Fibroblast of skin of back (primary cell): ENCODE results near the gene LALBA. TPM values are rescaled to one million over a fixed set of nuclear protein-coding genes. Genes with fewer than 3 reads are reported as not detected.
A peak's percentile ranks its signal among the peaks of the same experiment; 100 is the strongest.
"Not testable (repeated sequence)": the region's sequence is repeated elsewhere in the genome, so short reads cannot be mapped to it uniquely, and the experiment has no call there.

Source experiments
- DNase-seq: peaks from one replicate; pipeline ENCODE4 v3.0.0-alpha.2; 2013
- polyA plus RNA-seq, 2 experiments: library from polyadenylated mRNA; unstranded; fragments of 120-200 nt; gene quantifications; one replicate each; pipeline ENCODE4 v1.2.1, GENCODE V29; 2013; ENCODE audit not compliant: insufficient read length in 2 of 2

The LALBA gene
- polyA plus RNA-seq (2013, experiment 1 of 2; ENCODE audit: insufficient read length): not detected
- polyA plus RNA-seq (2013, experiment 2 of 2; ENCODE audit: insufficient read length): not detected

- DNase-seq: no peak
Measured at GRCh38 chr12:48569946-48570345, at the start of gene LALBA. LALBA (minus strand) TSS chr12:48570046; CDS start chr12:48570020, 26 bp downstream.

DNA sequence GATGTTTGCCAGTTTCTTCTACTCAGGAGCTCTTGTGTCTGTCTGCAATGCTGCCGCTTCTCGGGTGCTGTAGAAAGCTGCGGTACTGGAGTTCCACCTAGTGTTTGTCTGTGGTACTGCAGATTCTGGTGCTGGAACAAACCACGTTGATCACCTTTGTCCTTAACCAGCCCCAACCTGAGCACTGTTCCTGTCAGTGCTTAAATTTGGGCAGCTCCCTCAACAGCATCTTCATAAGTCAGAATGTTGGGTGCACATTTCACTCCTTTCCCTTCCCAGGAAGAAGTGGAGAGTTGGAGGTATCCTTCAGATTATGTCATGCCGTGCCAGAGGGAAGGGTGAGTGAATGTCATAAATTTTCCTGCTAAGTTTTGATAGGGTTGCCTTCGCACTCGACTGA lies 48.7 kb upstream of the LALBA start:
- peak; percentile 66 for DNase-seq

DNA sequence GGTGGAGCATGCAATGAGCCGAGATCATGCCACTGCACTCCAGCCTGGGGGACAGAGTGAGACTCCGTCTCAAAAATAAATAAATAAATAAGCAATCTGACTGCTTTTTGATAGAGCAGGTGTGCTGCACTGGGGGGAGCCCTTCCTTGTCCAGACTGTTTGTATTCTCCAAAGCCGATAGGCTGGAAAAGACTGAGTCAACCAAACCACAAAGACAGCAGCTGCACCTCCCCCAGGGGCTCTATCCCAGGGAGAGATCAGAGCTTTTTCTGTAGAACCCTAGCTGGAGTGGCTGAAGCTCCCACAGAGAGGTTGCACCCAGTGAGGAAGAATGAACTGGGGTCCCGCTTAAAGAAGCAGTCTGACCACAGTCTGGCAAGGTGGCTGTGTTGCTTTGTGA lies 45.8 kb upstream of the LALBA start:
- peak; percentile 5 for DNase-seq

- DNase-seq: no peak
Measured at GRCh38 chr12:48613321-48613720, 43.5 kb upstream of the LALBA start.

GRCh38 chr12:48602192-48602989 lies 32.5 kb upstream of the LALBA start:
- no peak for DNase-seq

DNA sequence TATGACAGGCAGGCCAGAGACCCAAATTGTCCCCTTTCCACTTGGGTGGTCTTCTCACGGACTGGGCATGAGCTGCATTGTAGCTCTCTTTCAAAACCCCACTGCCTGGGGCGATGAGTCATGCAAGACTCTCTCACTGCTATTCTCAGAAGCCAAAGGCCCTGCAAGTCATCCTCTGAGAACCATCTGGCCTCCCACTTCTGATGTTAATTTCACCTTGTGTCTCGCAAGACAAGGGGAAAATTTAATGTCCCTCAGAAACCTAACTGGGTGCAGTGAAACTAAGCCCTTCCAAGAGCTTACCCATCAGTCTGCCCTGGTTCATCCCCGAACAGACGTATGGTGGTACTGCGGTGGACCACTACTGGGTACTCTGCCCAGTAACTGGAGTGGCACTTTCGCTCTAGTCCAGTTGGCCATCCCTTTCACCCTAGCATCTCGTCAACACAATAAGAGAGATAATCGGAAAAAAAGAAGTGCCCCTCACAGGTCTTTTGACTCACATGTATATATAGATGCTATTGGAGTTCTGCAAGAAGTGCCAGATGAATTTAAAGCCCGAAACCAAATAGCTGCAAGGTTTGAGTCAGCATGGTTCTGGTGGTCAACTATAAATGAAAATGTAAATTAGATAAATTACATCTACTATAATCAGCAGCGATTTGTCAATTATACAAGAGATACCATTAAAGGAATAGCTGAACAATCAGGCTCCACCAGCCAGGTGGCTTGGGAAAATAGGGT lies 31.3 kb upstream of the LALBA start:
- DNase-seq: peak; percentile 51

DNA sequence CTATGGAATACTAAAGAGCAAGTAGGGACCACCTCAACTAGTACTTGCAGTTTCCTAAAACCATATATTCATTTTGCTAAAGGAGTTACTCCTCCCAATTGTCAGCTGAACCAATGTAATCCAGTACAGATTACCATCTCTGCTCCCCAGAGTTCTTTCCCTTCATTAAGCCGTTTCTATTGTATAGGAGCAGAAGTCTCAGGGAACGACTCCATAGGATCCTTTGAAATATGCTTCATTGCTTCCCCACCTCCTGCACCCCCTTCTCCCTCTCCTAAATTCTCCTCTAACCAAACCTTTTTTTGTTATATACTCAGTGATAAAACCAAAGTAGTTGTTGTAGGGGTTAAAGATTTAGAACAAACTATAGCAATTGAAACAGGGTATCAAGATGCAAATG lies 30.7 kb upstream of the LALBA start:
- no peak for DNase-seq

DNA sequence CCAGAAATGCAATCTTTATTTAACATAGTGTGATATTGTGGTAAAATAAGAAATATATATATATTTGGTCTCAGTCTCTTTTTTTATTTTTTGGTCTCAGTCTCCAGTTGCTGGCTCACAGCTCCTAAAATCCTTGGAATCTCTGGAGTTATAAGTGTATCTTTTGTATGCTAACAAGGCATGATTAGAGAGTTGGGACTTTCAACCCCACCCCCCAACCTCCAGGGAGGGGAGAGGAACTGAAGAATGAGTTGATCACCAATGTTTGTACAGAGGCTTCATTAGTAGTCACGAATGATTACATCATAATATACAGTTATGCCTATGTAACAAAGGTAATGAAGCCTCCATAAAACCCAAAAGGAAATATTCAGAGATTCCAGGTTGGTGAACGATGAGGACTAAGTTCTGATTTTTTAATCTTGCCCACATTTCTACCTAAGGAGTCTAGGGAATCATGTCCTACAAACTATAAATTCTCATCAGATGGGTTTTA lies 22.8 kb upstream of the LALBA start:
- no peak for DNase-seq

- no peak for DNase-seq
Measured at GRCh38 chr12:48586361-48586760, 16.5 kb upstream of the LALBA start.

DNA sequence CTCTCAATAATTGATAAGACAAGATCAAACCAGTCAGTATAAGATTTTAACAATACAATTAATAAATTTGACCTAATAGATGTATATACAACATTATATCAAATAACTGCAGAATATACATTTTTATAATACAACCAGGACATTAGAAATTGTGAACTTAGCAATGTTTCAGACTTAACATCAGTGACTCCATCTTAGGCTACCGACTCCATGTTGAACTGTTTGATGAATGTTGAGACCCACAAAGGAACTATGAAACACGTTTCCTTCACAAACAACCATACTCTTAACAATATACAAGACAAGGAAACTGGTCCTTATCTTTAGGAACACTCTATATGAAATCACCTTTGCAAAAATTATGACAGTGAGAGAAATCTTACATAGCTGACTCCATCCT lies 13.9 kb upstream of the LALBA start:
- no peak for DNase-seq

GRCh38 chr12:48580831-48581230 lies 11.0 kb upstream of the LALBA start:
- DNase-seq: no peak

DNA sequence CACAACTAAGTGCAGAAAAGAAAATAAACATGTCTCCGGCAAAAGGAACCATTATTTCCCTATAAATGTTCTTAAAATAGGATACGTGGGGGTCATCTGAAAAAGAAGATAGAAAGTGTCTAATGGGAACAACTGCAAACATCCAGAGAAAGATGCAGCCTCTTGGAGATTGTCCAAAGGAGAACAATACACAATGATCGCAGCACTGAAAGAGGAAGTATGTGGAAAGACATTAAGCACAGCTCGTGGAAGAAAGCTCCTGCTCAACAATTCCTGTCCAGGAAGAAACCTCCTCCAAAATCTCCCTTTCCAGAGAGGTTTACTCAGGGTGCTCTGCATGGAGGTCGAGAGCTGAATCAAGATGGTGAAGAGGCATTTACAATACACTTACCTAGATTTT lies 2.5 kb upstream of the LALBA start:
- DNase-seq: no peak

DNA sequence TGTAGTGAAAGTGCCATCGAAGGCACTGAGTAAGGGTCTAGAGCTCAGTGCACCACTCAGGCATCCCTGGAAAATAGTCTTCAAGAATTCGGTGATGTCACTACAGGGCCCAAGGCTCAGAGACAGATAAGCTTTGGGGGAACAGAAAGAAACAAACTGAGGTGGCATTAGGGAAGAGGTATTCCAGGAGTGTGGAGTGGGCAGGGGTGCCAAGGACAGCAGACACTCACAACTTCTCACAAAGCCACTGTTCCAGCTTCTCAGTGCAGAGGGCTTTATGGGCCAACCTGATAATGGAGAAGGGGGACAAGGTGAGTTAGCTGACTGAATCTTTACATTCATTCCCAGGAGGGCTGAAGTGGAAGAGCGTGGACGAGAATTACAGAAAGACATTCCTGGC lies 2.1 kb downstream of the LALBA start:
- no peak for DNase-seq

GRCh38 chr12:48557919-48558318 lies 11.9 kb downstream of the LALBA start:
- DNase-seq: no peak

DNA sequence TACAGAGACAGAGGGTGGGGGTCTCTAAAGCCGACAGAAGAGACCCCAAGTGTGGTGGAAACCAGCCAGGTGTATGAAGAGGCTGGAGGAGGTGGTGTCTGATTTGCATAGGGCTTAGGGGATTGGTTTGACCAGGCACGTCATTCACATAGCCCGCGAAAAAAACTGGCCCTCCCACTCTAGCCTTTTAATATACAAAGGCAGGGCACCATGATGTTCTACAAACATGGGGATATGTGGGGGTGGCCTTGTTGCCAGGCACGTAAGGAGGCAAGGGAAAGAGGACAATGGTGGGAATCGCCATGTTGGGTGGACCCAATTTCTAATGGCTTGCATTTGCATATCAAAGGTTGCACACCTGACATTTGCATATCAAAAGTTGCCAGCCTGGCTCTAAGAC lies 13.2 kb downstream of the LALBA start:
- no peak for DNase-seq

- DNase-seq: not testable (repeated sequence)
Measured at GRCh38 chr12:48553666-48554343, 16.0 kb downstream of the LALBA start.

DNA sequence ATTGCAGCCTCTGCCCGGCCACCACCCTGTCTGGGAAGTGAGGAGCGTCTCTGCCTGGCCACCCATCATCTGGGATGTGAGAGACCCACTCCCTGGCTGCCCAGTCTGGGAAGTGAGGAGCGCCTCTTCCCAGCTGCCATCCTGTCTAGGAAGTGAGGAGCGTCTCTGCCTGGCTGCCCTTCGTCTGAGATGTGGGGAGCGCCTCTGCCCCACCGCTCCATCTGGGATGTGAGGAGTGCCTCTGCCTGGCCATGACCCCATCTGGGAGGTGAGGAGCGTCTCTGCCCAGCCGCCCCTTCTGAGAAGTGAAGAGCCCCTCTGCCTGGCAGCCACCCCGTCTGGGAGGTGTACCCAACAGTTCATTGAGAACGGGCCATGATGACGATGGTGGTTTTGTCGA lies 18.2 kb downstream of the LALBA start:
- DNase-seq: not testable (repeated sequence)

GRCh38 chr12:48547012-48547411 lies 22.8 kb downstream of the LALBA start:
- DNase-seq: not testable (repeated sequence)

- no peak for DNase-seq
Measured at GRCh38 chr12:48545833-48546469, 23.9 kb downstream of the LALBA start.

- DNase-seq: peak; percentile 19
Measured at GRCh38 chr12:48542300-48542928, 27.4 kb downstream of the LALBA start.

- DNase-seq: no peak
Measured at GRCh38 chr12:48536602-48537001, 33.2 kb downstream of the LALBA start.

DNA sequence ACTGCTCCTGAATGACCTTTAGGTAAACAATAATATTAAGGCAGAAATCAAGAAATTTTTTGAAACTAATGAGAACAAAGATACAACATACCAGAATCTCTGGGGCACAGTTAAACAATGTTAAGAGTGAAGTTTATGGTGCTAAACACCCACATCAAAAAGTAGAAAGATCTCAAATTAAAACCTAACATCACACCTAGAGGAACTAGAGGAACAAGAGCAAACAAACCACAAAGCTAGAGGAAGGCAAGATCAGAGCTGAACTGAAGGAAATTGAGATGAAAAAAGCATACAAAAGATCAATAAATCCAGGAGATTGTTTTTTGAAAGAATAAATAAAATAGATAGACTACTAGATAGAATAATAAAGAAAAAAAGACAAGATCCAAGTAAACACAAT lies 37.2 kb downstream of the LALBA start:
- no peak for DNase-seq
